ENCODE results near the gene LPP. TPM values are rescaled to one million over a fixed set of nuclear protein-coding genes. Genes with fewer than 3 reads are reported as not detected.

Gene LPP
- total and polyA plus RNA-seq, 2 of the 4 experiments (the other 2 are of a cell fraction) = 16.0 to 130 TPM

DNA sequence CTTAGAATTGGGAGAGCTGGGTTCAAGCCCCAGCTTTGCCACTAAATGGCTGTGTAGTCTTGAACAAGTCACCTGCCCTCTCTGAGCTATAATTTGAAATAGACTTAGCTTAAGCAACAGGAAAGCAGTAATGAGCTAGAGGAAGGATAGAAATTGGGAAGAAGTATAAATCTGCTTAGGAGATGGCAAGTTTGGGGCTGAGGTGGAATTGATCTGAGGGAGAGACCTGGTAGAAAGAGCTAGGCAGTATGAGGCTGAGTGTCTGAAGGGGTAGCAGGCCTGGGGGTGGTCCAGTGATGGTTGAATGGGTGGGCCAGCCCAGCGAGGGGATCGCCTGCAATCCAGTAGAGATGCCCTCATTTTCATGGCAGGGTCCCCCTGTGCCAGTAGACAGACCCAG is 22.9 kb downstream of the LPP start:
- peaks cover 37 to 84% of the 10 kb centered on the region in 2 experiments for H3K79me1 ChIP-seq (ENCODE audit: low read depth in 1 of 2, low read length in 2 of 2)
- H3K18ac ChIP-seq (ENCODE audit: low read depth, low read length) = no peak overlapping the region
- H2BK5ac ChIP-seq (ENCODE audit: low read depth, low read length, poor library complexity, severe bottlenecking) = no peak overlapping the region
- DNase-seq (no peak), ATAC-seq (ENCODE audit: low read depth) (no peak)
- no peak overlapping the region for H2BK20ac ChIP-seq (ENCODE audit: low read depth, low read length)
- H2BK120ac ChIP-seq (ENCODE audit: low read depth, low read length) = no peak overlapping the region
- no peak overlapping the region for H3K23ac ChIP-seq (ENCODE audit: low read depth, low read length)
- dilution Hi-C loops (cut with HindIII; ENCODE audit: low sequenced_read_pairs, unreplicated experiment) (no loop called here), intact Hi-C loops (cut with micrococcal nuclease) (no loop called here), in situ Hi-C loops (cut with MboI; ENCODE audit: low sequenced_read_pairs) (loop anchor here (10.0 kb wide), 1 partner anchor 432 kb away; the partner anchor contains the start of gene BCL6)
- H4K8ac ChIP-seq (ENCODE audit: low read depth in 2 of 2, low read length in 2 of 2) = no peak overlapping the region
- WGBS, 2 experiments (ENCODE audit: extremely low coverage in 2 of 2, insufficient read length in 1 of 2) = 100% methylated on average over 2 of the region's 2 CpGs; no CpG with 5 or more reads in 1 of the 2 experiments
- H4K91ac ChIP-seq (ENCODE audit: insufficient read depth, low read depth, low read length) = no peak overlapping the region
- no peak overlapping the region for H2AFZ ChIP-seq (replicated peaks; ENCODE audit: low read length, poor library complexity)
- H3K4me1 ChIP-seq (ENCODE audit: control insufficient read depth, insufficient read depth, low read length) = peaks cover 19% of the 10 kb centered on the region
- peaks cover 10% of the 10 kb centered on the region for H3K36me3 ChIP-seq (ENCODE audit: control insufficient read depth, insufficient read depth, low read length)
- TF ChIP-seq CHD1 (IDR thresholded peaks at IDR 0.05; ENCODE audit: low read depth, low read length) = no peak
- TF ChIP-seq MXI1 (IDR thresholded peaks at IDR 0.05; ENCODE audit: borderline replicate concordance, low read depth, low read length) = no peak
- no peak for TF ChIP-seq RAD21 (IDR thresholded peaks at IDR 0.05; ENCODE audit: low read length)
- TF ChIP-seq MAFK (IDR thresholded peaks at IDR 0.05; ENCODE audit: low read depth, low read length) = no peak
- no peak for TF ChIP-seq FOS (IDR thresholded peaks at IDR 0.05; ENCODE audit: low read depth, low read length)
- TF ChIP-seq CEBPB (IDR thresholded peaks at IDR 0.05; ENCODE audit: low read depth, low read length) = no peak
- TF ChIP-seq, protein P1, sequence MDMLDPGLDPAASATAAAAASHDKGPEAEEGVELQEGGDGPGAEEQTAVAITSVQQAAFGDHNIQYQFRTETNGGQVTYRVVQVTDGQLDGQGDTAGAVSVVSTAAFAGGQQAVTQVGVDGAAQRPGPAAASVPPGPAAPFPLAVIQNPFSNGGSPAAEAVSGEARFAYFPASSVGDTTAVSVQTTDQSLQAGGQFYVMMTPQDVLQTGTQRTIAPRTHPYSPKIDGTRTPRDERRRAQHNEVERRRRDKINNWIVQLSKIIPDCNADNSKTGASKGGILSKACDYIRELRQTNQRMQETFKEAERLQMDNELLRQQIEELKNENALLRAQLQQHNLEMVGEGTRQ (IDR thresholded peaks at IDR 0.05; ENCODE audit: low read depth, low read length) = no peak
- TF ChIP-seq RFX5 (IDR thresholded peaks at IDR 0.05; ENCODE audit: low read depth, low read length) = no peak
- no peak for TF ChIP-seq NFE2L2 (IDR thresholded peaks at IDR 0.05; ENCODE audit: low read depth, low read length)
- TF ChIP-seq, protein P2, sequence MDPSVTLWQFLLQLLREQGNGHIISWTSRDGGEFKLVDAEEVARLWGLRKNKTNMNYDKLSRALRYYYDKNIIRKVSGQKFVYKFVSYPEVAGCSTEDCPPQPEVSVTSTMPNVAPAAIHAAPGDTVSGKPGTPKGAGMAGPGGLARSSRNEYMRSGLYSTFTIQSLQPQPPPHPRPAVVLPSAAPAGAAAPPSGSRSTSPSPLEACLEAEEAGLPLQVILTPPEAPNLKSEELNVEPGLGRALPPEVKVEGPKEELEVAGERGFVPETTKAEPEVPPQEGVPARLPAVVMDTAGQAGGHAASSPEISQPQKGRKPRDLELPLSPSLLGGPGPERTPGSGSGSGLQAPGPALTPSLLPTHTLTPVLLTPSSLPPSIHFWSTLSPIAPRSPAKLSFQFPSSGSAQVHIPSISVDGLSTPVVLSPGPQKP (IDR thresholded peaks at IDR 0.05; ENCODE audit: borderline replicate concordance, low read depth, low read length) = no peak
- no peak for TF ChIP-seq BHLHE40 (IDR thresholded peaks at IDR 0.05; ENCODE audit: low read depth, low read length)
- no peak for TF ChIP-seq RCOR1 (IDR thresholded peaks at IDR 0.05; ENCODE audit: insufficient replicate concordance, low read length)
- TF ChIP-seq MAZ (IDR thresholded peaks at IDR 0.05; ENCODE audit: borderline replicate concordance, low read depth, low read length) = no peak
- TF ChIP-seq, protein P3, sequence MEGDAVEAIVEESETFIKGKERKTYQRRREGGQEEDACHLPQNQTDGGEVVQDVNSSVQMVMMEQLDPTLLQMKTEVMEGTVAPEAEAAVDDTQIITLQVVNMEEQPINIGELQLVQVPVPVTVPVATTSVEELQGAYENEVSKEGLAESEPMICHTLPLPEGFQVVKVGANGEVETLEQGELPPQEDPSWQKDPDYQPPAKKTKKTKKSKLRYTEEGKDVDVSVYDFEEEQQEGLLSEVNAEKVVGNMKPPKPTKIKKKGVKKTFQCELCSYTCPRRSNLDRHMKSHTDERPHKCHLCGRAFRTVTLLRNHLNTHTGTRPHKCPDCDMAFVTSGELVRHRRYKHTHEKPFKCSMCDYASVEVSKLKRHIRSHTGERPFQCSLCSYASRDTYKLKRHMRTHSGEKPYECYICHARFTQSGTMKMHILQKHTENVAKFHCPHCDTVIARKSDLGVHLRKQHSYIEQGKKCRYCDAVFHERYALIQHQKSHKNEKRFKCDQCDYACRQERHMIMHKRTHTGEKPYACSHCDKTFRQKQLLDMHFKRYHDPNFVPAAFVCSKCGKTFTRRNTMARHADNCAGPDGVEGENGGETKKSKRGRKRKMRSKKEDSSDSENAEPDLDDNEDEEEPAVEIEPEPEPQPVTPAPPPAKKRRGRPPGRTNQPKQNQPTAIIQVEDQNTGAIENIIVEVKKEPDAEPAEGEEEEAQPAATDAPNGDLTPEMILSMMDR (conservative IDR thresholded peaks at IDR 0.05; ENCODE audit: low read depth, low read length) = no peak
- no peak for TF ChIP-seq SMC3 (IDR thresholded peaks at IDR 0.05; ENCODE audit: low read depth, low read length)
- TF ChIP-seq POLR2A (IDR thresholded peaks at IDR 0.05; ENCODE audit: low read depth, low read length) = no peak
- BruUV-seq (replicated peaks) = no TSS peak
- no peak overlapping the region for H3K4me2 ChIP-seq (ENCODE audit: low read depth, low read length)
- H4K20me1 ChIP-seq (ENCODE audit: insufficient read depth, low read length) = peaks cover 77% of the 10 kb centered on the region
- POLR2A ChIA-PET (ENCODE audit: unreplicated experiment) = no interaction called here
- H3K14ac ChIP-seq (replicated peaks; ENCODE audit: low read depth, low read length) = no peak overlapping the region
- H3K9ac ChIP-seq (ENCODE audit: low read depth, low read length) = no peak overlapping the region
- no peak overlapping the region for H4K5ac ChIP-seq (ENCODE audit: low read depth, low read length)
- H2AK5ac ChIP-seq (ENCODE audit: low read depth, low read length) = no peak overlapping the region; the same call in 1 of the 2 replicates
- H3K9me1 ChIP-seq (ENCODE audit: insufficient read depth, low read length) = peaks cover 36% of the 10 kb centered on the region
- no peak overlapping the region for H3K4me3 ChIP-seq (ENCODE audit: insufficient read depth, low read depth, low read length)
- no peak overlapping the region for H3K27ac ChIP-seq (ENCODE audit: insufficient read depth, low read length)
- no peak overlapping the region for H3K56ac ChIP-seq (ENCODE audit: extremely low read depth, insufficient read depth, low read length)
- H2BK15ac ChIP-seq (ENCODE audit: low read depth, low read length) = no peak overlapping the region
- no peaks in the 10 kb centered on the region for H3K27me3 ChIP-seq (ENCODE audit: control insufficient read depth, insufficient read depth, low read length)
- H3K4ac ChIP-seq (ENCODE audit: low read depth, low read length) = no peak overlapping the region
- no peak overlapping the region for H2AK9ac ChIP-seq (replicated peaks; ENCODE audit: low read depth, low read length, poor library complexity)
- H3K9me3 ChIP-seq (ENCODE audit: control insufficient read depth, insufficient read depth, low read length) = no peaks in the 10 kb centered on the region
- CTCF ChIA-PET = no interaction called here
